ENCODE data around the gene CDC42EP1.

Gene CDC42EP1

DNA sequence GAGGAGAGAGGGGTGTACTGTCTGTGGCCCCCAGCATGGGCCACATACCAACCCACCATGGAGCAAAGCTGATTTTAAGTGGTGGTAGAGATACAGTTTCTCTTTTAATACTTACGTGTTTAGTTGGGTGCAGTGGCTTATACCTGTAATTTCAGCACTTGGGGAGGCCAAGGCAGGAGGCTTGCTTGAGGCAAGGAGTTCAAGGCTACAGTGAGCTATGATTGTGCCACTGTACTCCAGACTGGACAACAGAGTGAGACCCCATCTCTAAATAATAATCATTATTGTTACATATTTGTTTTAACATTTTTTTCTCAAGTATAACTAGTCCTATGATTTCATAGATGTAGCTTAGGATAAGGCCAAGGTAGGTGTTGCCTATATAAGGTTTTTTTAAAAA lies 57.2 kb downstream of the CDC42EP1 start:
- TF ChIP-seq, protein P1, sequence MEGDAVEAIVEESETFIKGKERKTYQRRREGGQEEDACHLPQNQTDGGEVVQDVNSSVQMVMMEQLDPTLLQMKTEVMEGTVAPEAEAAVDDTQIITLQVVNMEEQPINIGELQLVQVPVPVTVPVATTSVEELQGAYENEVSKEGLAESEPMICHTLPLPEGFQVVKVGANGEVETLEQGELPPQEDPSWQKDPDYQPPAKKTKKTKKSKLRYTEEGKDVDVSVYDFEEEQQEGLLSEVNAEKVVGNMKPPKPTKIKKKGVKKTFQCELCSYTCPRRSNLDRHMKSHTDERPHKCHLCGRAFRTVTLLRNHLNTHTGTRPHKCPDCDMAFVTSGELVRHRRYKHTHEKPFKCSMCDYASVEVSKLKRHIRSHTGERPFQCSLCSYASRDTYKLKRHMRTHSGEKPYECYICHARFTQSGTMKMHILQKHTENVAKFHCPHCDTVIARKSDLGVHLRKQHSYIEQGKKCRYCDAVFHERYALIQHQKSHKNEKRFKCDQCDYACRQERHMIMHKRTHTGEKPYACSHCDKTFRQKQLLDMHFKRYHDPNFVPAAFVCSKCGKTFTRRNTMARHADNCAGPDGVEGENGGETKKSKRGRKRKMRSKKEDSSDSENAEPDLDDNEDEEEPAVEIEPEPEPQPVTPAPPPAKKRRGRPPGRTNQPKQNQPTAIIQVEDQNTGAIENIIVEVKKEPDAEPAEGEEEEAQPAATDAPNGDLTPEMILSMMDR (IDR thresholded peaks at IDR 0.05; ENCODE audit: low read length, missing control alignments), result no peak
- H3K4me3 ChIP-seq (replicated peaks; ENCODE audit: low read depth, low read length), result no peak overlapping the region
- DNase-seq (ENCODE audit: low read depth), result no peak

DNA sequence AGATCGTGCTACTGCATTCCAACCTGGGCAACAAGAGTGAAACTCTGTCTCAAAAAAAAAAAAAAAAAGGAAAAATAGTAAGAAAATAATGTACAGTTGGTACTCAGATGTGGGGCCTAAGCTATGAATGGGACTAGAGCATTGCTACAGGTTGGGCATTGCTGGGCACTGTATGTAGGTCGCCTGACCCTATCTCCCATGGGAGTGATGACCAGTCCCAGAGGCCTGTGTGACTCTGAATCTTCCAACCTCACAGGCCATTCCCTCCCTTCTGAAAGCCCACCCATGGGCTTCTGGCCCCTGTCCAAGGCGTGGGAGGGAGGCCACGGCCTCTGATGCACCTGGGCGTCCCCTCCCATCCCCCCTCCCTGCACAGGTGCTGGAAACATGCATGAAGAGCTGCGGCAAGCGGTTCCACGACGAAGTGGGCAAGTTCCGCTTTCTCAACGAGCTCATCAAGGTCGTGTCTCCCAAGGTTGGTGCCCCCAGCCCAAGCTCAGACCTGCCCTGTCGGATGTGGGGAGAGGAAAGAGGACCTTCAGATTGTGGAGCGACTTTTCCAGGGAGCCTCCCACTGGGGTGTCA lies 57.9 kb downstream of the CDC42EP1 start:
- DNase-seq (ENCODE audit: low read depth), result no peak
- TF ChIP-seq, protein P1 (IDR thresholded peaks at IDR 0.05; ENCODE audit: low read length, missing control alignments), result no peak
- H3K4me3 ChIP-seq (replicated peaks; ENCODE audit: low read depth, low read length), result no peak overlapping the region

DNA sequence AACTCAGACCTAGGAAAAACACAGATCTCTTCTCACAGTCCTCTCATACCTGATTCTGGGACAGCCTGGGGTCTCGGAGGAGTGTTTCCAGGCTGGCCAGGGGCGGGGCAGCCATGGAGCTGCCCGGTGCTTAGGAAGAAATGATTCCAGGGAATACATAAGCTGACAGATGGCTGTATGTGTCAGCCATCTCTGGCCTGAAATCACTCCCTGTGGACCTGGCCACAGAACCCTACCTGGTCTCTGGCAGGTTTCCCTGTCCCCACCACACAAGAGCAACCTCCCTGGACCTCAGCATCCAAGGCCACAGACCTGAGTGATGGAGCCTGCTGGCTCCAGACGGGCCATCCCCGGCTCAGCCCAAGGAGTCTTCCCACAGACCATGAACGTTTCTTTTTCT lies 58.4 kb downstream of the CDC42EP1 start:
- no peak overlapping the region for H3K4me3 ChIP-seq (replicated peaks; ENCODE audit: low read depth, low read length)
- TF ChIP-seq, protein P1 (IDR thresholded peaks at IDR 0.05; ENCODE audit: low read length, missing control alignments), result no peak
- no peak for DNase-seq (ENCODE audit: low read depth)

All from fibroblast of pulmonary artery (primary cell).